NCI-H2029 (cell line): Measurements from ENCODE around the gene SMCR8.
"Not testable (repeated sequence)": the region's sequence is repeated elsewhere in the genome, so short reads cannot be mapped to it uniquely, and the experiment has no call there.

Experiments
- DNase-seq: peaks from one replicate; lab custom pipeline; 2025; lab: John Stamatoyannopoulos, UW

SMCR8 gene

DNA sequence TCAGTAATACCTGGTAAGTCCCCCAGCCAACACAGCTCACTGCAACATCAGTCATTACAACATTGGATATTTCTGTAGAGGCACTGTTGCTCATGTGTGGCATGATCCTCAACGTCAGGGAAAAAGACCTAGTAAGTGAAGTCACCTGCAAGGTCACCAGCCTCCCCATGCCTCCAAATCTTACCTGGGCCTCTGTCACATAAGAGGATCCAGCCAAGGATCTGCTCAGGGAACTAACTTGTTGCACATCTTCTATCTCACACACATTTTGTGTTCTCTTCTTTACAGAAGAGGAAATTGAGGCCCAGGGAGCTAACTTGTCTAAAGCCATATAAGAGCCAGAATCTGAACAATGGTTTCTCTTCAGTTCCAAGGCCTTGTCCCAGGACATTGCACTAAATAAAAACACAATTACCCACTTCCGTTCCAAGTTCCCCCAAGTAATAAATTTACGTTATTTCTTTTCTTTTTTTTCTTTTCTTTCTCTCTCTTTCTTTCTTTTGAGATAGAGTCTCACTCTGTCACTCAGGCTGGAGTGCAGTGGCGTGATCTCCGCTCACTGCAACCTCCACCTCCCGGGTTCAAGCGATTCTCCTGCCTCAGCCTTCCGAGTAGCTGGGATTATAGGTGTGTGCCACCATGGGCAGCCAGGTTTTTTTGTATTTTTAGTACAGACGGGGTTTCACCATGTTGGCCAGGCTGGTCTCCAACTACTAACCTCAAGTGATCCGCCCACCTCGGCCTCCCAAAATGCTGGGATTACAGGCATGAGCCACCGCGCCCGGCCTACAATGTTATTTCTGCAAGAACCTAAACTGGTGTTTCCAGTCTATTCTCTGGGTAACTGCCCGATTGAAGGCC lies 47.0 kb downstream of the SMCR8 start:
- no peak for DNase-seq

DNA sequence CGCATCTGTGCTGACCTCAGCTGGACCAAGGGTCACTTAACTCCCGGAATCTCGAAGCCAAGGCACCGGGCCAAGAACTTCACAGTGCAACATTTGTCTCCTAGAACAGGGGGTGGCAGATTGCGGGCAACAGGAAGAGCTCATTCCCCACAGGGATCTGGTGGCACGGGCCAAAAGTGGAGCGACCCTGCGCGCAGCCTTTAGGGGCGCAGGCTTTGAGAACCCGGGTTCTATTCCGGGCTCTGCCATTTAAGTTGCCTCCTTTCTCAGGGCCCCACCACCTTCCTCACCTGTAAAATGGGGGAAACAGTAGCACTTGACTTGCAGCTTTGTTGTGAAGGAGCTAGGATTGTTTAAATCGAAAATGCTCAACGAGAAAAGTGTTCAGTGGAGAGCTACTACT lies 47.6 kb downstream of the SMCR8 start:
- no peak for DNase-seq

DNA sequence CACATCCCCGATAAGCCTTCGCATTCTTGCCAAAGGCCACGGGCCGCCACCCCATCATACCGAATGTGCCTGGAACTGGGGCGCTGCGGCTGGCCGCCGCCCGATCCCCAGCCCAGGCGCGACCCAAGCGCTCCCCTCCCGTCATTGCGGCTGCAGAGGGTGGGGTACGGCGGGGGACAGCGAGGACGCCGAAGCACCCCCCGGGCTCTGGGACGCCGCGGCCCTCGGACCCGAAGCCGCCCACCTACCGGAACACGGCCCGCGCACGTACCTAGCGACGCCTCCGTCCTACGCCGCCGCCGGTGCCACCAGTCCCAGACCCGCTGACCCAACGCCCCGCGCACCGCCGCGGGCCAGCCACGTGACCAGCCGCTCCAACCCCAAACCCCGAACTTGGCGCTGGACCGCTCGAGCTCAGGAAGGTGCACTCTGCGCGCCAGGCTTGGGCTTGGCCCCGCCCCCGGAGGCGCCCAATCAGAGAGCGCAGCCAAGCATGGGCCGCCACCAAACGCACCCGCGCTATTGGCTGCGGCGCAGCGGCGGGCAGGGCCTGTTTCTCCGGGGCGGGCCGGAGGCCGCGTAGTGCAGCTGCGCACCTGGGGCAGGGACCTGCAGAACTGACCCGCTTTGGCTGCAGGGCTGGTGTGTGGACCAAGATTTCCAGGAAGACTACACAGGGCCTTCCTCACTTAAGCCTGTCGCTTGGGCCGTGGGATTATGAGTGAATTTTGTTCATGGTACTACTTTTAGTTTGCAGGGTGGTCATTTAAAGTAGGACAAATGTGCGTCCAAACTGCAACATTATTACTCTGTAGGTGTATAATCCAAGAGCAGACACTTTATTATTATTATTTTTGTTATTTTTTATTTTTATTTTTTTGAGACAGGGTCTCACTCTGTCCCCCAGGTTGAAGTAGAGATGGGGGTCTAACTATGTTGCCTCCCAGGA lies 48.3 kb downstream of the SMCR8 start, which contains the start of gene SHMT1:
TSS of gene SHMT1 (minus strand) at position 450 of the 949 bp plus-strand sequence. CDS start 7,569 bp downstream, outside the sequence.
- DNase-seq: peak; percentile 78

DNA sequence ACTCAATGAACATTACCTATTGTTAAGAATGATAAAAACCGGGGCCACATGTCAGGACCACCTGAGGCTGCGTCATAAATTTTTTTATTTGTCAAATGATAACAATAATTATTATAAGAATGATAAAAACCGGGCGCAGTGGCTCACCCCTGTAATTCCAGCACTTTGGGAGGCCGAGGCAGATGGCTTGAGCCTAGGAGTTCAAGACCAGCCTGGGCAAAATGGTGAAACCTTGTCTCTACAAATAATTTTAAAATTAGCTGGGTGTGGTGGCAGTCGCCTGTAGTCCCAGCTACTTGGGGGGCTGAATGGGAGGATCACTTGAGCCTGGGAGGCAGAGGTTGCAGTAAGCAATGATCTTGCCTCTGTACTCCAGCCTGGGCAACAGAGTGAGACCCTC lies 49.1 kb downstream of the SMCR8 start:
- DNase-seq: no peak

DNA sequence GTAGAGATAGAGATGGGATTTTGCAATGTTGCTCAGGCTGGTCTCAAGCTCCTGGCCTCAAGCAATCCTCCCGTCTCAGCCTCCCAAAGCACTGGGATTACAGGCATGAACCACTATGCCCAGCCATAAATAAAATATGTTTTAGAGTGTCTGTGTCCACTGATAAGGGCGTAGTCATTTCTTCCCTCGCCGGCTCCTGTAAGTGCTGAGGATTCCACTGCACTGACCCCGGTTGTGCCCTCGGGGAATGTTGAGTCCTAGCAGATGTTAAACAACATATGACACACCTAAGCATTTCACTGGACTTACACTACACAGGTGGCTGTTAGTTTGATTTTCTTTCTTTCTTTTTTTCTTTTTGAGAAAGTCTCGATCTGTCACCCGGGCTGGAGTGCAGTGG lies 53.9 kb downstream of the SMCR8 start:
- no peak for DNase-seq

DNA sequence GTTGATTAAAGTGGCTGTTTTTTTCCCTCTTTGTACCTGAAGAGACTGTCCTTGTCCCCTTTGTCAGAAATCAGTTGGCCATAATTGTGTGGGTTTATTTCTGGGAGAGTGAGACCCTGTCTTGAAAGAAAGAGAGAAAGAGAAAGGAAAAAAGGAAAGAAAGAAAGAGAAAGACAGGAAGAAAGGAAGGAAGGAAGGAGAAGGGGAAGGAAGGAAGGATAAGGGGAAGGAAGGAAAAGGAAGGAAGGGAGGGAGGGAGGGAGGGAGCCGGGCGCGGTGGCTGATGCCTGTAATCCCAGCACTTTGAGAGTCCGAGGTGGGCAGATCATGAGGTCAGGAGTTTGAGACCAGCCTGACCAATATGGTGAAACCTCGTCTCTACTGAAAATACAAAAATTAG lies 55.7 kb downstream of the SMCR8 start:
- DNase-seq: no peak

DNA sequence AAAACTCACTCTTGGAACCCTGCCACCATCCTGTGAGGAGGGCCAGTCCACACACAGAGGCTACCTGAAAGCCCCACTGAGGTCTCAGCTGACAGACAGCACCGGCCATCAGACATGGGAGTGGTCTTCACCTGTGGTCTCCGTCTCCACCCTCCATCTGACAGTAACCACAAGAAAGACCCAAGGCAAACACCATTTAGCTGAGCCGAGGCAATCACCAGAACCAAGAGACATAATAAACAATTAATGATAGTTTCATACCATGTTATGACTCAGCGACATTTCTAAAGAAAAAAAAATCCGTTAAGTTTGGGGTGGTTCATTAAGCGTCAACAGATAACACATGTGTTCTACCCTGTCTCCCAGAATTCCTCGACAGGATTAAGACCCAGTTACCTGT lies 56.4 kb downstream of the SMCR8 start:
- no peak for DNase-seq

DNA sequence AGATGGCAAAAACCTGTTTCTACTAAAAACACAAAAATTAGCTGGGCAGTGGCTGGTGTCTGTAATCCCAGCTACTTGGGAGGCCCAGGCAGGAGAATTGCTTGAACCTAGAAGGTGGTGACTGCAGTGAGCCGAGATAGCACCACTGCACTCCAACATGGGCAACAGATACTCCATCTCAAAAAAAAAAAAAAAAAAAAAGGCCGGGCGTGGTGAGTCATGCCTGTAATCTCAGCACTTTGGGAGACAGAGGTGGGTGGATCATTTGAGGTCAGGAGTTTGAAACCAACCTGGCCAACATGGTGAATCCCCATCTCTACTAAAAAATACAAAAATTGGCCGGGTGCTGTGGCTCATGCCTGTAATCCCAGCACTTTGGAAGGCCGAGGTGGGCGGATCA lies 58.1 kb downstream of the SMCR8 start:
- not testable (repeated sequence) for DNase-seq

GRCh38 chr17:18374216-18374615 lies 59.1 kb downstream of the SMCR8 start:
- DNase-seq: no peak
